ENCODE measurements around the gene BCCIP. TPM values are rescaled to one million over a fixed set of nuclear protein-coding genes. Genes with fewer than 3 reads are reported as not detected.

Gene BCCIP
- polyA plus RNA-seq, 3 donors = 87.7 to 91.1 (median 90.8) TPM

DNA sequence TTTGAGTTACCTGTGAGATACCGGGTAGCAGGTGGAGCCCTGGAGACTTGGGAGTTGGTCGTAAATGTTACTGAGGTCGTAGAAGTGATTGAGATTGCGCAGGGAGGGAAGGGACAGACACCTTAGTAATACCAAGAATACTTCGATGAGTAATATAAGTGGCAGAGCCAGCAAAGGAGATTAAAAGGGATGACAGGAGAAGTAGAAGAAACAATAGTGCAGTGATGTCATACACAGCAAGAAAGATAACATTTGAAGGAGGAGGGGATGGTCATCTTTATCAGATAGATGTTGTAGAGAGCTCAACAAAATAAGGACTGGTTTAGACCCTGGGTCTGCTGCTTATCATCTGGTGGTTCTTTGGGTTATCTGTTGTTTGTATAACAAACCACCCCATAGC lies 5.0 kb downstream of the BCCIP start:
- DNase-seq = no peak

DNA sequence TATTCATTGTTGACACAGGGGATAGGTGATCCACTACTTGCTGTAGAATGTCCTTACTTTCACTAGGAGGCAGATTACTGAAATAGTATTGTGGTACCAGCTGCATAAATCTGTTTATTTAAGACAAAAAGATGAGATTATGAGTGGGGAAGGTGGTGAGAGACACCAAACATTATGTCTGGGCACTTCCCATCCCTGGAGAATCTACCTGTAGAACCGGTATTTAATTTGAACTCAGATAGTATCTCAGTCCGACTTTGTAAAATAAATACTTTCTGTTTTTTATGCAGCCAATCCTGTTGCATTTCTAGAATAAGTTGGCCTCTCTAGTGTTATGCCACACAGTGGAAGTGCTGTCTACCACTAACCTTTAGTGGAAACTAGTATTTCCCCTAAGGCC lies 13.4 kb downstream of the BCCIP start:
- DNase-seq = no peak

DNA sequence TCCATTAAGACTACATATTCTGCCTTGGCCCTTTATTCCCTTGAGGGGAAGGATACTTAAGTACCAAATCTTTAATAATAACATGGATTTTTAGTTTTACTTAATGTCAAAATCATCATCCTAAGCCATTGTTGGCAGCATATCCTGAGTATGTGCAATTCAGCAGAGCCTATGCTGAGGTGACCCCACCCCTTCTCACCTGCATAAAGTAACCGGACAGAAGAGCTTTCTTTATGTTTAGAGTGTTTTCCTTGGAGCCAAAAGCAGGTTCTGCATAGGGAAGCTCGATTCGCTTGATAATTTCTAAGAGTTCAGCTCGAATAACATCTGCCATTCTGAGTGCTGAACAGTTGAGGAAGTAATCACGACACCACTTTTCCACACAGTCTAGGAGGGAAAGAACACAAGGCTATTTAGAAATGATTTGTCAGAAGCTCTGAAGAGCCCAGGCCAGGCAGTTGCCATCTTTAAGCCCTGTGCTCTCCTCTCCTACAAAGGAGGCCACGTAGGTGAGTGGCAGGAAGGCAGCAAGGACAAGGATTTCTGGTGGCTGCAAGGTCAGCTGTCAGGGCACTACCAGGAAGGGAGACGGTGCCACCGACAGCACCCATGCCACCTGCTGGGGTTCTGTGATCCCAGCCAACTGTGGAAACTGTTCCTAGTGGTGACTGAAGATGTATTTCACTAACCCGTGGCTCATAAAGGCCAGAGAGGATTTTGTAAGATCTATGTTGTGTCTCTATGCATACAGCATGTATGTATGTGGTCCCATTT lies 15.6 kb downstream of the BCCIP start:
- DNase-seq = no peak

DNA sequence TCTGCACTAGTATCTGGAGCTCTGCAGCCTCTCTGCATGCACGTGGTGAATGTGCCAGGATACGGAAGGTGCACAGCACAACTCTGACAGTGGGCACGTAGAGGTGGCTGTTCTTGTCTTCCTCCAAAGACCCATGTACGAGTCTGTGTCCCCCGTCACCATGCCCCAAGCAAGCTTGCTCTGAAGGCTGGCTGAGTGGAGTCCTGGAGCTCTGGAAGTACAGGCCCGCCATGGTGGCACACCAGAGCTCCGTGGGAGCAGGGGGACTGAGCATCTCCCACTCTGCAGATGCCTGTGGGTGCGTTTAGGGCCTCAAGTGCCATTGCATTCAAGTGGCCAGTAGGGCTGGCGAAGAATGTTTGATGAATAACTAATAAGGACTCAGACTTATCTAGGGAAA lies 17.1 kb downstream of the BCCIP start:
- no peak for DNase-seq

DNA sequence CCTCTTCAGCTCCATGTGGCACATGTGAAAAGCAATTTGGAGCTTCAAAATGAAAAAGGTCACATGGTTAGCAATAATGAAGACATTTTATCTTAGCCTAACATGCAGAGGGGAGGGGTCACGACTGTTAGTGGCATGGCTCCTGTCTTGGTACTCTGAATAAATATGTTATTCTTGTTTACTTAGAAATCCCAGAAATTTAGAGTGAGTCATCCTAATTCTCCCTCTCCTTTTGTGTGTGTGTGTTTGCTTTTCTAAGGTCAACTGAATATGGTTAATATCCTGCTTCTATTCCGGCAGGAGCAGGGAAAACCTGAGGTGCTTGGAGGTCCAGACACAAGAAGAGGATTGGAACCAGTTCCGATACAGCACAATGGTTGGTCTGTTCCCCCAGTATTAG lies 17.6 kb downstream of the BCCIP start:
- no peak for DNase-seq

DNA sequence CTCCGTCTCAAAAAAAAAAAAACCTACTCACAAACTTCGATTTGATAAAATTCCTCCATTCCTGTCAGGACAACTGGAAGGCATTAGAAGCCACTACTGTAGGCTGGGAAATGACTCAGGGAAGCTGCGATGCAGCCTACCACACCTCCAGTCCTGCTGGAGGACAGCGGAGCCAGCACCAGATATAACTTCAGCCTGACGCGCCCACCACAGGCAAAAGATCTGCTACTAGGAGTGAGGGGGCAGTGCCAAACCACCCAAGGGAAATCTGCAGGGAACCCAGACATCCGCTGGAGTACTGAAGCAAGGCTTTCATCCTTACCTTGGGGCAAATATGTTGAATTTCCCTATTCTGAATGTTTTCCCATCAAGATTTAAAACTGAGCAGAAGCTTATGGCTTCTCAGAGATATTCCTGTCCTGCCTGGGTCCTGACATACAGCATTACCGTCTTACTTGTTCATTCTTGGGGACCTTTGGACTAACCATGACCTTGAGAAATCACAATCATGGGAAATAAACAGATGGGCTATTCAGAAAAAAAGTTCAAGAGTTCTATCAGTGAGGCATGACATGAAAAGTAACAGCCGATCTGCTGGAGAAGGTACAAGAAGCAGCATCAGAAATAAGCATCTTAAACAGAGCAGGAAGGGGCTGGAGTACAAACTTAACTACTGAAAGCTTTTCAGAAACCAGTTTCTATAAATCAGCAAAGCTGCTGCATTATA lies 20.4 kb downstream of the BCCIP start:
- DNase-seq = no peak

DNA sequence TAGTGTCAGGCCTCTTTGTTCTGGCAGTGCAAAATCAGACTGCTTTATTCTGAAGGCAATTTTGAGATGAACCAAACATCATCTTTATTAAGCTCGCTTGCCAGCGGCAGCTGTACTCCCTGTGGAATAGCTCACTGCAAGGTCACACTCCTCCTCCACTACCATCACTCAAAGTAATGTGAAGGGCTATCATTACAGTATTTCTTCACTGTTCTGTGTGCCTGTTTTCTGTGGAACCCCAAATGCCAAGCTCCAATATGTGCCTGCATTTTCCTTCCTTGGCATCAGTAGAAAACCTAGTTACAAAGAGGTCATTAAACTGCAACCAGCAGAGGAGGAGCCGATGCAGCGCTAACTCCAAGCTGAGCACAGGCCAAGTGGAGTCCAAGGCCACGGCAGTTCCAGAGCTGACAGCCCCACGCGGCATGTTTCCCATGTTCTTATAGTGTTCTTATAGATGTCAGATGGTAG lies 21.4 kb downstream of the BCCIP start:
- peak; percentile 24 for DNase-seq

DNA sequence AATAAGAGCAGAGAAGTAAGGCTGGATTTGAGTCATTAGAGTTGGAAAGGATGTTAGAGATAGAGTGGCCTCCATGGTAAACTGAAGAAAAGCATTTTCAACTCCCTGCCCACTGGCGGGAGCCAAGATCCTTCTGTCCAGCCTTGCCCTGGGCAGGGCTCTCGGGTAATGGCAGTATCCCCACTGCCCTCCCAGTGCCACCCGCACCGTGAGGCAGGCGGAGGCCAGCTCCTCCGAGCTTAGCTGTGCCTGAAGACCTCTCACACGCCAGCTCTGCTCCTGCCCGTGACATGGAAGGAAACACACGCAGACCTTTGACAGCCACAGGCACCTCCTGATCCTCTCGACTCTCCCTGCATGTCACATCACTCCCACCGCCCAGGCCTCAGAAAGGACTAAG lies 22.3 kb downstream of the BCCIP start:
- no peak for DNase-seq

DNA sequence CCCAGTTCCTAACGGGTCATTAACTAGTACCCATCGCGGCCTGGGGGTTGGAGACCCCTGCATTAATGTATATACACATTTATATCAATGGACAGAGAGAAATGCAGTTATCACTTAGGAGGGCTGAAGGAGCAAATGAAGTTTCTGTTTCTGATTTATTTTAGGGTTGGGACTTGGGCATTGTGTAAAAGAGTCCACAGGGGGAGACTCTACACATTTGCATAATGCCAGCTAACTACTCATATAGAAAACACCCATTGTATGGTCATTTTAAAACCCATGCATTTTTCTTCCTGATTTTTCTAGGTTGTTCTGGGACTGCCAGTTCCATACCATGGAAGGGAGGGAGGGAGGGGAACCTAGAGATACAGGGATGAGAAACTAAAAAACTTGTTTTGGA lies 23.5 kb downstream of the BCCIP start:
- no peak for DNase-seq

DNA sequence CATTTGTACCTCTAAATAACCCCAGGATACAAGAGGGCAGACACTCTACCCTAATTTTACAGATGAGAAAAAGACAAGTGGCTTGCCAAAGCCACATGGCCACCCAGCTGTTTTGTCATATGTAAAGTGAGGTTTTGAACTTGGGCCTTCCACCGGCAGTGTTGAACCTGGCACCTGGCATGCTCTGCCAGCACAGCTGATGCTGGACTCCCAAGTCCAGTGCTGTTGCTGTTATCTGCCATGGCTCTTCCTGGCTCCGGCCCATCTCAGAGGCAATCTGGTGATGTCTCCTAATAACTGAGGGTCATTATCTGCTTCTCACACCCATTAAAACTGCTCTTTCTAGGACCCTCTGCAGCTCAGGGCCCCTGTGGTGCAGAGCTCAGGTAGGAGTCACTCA lies 25.0 kb downstream of the BCCIP start:
- DNase-seq = no peak

DNA sequence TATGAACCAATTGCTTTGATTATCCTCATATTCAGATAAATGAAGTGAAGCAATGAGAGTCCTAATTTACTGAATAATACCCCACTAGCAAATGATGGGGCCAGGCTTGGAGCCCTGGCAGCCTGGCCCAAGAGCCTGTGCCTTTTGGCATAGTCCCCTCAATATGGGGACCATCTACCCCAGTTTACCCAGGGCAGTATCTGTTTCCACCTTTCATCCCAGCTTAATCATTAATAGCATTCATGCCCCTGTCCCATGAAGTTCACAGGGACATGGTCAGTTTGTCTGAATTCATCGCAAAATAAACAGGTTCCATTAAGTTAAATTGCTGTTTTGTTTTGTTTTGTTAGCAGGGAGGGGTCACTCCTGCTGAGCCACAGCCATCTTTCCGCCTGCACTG lies 25.5 kb downstream of the BCCIP start:
- DNase-seq = no peak

DNA sequence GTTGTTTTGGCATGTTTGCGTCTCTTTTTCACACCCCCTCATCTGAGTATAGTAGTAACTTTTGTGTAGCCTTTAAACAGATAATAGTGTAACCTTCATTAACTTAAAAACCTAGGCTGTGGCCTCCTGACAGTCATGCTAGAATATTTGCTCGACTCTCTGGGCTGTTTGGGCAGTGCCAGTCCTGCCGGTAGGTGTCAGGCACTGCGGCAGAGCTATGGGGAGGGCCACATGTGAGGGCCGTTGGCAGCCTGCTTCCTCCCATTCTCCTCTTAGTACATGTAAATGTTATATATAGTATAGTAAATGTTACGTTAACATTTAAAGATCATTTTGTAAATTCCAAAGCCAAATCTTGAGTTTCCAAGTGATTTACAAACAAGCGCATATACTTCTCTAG lies 26.1 kb downstream of the BCCIP start:
- no peak for DNase-seq

DNA sequence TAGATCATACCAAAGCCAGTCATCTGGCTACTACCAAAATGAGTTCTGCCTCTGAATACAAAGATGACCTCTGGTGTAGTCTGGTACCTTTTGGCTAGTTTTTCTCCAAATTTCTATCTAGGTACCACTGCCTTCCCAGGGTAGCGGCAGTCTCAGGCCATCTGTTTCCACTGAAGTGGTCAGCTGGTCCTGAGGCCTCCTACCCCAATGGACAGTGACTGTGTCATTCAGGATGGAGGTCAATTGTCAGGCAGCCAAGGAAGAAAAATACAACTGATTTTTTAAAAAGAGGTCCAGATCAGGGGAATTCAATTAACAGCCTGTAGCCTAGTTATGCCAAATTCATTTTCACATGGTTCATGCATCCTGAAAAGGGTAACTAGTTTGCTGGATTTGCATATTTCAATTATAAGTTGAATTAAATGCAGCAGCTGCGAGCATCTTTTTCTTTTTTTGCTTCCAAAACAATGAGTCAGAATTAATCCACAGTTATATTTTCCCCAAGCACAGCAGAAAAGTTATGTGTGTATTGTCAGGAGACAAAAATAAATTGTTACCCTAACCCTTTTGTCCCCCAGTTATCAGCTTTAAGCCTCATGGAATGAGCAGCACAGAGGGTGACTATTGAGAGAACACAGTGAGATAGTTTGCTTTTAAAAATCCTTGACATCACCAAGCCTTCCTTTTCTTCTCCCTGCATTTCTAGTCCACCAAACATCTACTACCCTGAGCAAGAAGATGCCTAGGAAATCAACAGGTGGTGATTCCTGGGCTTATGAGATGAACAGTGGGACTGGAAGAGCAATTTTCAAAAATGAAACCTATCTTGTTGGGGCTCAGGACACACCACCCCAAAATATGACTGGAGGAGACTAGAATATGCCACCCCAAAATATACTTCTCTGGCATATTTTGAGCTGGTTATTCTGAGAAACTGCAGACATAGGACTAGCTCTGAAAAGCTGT lies 27.7 kb downstream of the BCCIP start:
- DNase-seq = no peak

DNA sequence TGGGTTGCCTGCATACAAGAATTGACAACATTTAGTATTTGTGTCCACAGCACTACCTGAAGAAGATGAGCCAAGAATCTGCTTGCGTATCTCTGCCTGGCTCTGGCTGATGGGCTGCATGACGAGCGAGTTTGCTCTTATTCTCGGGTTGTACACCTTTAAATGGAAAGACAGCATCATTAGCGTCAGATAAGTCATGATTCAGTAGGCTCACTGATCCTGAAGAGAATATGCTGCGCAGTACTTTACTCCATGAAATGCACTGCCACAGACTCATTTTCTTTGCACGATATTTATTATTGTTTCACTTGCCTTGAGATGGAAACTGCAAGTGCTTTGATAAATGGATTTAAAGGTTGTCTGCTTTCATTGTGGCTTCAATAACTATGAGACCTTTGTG lies 29.1 kb downstream of the BCCIP start:
- no peak for DNase-seq

DNA sequence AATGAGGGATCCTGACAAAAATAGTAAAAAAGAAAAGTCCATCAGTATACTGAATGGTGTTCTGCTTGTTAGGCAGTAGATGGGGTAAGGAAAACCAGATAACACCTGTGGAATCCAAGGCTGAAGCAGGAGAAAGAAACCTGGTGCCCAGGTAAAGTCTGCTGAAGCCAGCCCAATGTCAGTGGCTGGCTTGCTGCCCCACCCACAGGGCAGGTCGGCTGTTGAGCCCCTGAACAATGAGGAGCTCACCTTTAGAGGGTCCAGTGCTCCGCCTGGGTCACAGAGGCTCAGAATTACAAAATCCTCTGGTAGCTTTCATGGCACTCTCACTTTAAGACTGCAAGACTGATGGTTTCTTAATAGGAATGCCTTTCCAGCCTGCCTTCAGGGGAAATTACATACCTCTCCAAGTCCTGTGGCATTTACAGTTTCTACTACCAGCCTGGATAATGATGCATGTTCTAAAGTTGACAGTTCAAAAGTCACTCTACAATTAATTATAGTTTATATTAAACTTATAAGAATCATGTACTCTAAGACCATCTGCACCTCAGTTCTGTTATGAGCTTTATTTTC lies 33.9 kb downstream of the BCCIP start:
- DNase-seq = no peak

DNA sequence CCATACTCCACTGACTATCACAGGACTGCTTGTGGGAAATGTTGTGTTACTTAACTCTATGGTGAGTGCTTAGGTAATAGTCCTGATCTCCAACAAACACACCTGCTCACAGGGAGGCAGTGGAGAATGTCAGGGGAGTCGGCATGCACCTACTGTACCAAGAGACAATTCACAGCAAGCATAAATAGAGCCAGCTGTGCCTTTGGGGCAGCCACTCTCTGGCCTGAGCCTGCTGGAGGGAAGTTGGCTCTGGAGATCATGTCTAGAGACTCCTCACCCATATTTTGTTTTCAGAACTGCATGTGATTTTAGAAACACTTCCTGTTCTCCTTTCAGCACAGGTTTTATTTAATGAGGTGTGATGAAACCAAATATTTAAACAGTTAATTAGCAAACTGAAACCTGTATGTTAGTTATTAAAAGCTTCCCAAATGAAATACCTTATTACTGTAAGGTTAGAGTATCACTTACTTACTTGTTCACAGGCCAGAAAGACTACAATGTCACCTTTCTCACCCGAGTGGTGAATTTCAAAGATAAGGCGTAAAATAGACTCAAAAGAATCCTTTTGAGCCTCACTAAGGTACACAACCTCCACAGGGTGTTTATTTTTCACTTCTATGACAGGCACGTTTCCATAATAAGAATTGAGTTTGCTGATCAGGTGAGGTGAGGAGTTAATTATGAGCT lies 35.9 kb downstream of the BCCIP start:
- no peak for DNase-seq

DNA sequence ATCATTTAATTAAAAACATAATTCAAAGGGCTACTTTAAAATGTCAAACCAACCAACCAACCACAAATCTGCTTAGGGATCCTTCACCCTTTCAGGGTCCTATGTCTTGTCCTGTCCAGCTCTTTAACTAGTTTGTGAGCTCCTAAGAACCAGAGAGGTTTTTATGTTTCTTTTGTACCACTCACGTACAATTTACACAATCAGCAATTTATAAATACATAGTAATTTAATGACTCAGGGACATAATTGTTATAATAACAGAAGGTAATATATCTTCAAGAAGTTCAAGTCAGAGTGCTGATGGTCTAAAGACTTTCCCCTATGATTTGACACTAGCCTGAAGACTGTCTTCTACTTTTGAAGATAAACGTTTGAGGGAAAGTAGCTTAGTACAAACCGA lies 41.8 kb downstream of the BCCIP start:
- no peak for DNase-seq

DNA sequence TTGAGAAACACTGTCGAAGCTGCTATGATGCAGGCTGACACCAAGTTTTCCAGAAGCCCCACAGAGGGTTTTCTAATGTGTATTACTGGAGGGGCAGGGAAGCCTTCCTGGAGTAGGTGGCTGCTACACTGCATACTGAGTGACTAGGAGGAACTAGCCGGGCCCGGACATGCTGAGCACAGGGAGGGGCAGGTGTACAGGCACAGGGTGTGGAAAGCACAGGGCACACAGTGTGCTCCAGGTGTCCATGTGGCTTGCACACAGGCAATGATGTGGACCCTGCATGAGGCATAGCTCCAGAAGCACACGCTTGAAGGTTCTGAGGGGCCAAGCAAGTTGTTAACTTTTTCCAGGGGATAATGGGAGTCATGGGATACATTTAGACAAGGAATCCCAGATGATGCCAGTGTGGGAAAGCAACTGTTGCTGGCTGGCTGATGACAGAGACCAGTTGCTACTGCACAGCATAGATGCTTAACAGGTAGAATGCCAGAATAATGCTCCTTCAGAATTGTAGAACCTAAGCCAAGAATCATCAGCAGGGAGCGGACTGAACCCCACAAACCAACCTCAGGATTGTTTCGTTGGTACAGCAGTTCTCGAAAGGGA lies 43.2 kb downstream of the BCCIP start:
- no peak for DNase-seq

DNA sequence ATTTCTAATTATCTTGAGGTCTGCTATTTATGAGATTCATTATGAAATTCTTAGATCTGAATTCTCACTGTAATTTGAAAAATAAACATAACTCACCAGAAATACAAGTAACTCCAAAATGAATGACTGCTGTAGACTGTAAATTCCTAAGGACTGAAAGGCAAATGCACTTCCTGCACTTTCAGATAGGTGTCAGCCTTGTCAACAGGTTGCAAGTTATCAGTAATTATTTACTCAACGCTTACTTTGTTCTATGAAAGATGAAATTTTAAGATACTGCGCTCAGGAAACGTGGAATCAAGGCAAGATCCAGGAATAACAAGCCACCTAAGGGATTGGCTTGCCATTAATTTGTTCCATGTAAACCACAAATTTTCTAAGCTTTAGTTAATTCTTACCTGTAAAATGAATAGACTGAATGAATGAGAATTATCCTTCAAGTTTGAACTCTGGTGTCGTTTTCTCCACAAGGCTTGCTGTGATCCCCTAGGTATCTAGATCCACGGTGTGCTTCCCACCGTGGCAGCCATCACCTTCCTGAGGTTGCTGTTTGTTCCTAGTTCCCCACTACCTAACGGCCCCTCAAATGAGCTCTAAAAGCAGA lies 45.1 kb downstream of the BCCIP start:
- peak; percentile 17 for DNase-seq

DNA sequence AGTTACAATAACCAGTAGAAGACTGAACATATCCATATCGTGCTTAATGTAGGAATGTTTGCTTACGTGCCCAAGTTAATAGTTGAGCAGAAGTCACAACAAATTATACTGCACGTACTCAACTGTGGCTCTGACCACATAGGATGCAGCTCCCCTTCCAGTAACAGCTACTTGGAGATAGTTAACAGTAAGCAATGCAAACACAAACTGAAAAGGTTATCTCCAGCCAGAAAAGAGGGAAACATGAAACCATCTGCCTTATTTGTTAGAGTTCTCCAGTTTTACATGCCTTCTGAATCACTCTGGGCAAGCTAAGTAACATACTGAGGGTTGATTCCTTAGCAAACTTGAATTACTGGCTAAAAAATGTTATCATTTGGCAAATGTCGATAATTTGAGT lies 48.0 kb downstream of the BCCIP start:
- no peak for DNase-seq

Measured in renal pelvis (tissue), 4 donors.